ENCODE data around the gene DALRD3. TPM values are rescaled to one million over a fixed set of nuclear protein-coding genes. Genes with fewer than 3 reads are reported as not detected.

Gene DALRD3
- 20.4 to 26.4 TPM (median 22.4 TPM) in 5 replicates for total RNA-seq (2022; extraction: Qiagen RNA extraction; ENCODE audit: low read depth)

GRCh38 chr3:49017971-49018706, at the start of gene DALRD3:
DALRD3 (minus strand) TSS chr3:49018580; CDS start chr3:49018564, 16 bp downstream.

GRCh38 chr3:49028673-49029562, 10.5 kb upstream of the DALRD3 start, which contains the start of gene IMPDH2:
IMPDH2 (minus strand) TSS chr3:49029398; CDS start chr3:49029350, 48 bp downstream.

DNA sequence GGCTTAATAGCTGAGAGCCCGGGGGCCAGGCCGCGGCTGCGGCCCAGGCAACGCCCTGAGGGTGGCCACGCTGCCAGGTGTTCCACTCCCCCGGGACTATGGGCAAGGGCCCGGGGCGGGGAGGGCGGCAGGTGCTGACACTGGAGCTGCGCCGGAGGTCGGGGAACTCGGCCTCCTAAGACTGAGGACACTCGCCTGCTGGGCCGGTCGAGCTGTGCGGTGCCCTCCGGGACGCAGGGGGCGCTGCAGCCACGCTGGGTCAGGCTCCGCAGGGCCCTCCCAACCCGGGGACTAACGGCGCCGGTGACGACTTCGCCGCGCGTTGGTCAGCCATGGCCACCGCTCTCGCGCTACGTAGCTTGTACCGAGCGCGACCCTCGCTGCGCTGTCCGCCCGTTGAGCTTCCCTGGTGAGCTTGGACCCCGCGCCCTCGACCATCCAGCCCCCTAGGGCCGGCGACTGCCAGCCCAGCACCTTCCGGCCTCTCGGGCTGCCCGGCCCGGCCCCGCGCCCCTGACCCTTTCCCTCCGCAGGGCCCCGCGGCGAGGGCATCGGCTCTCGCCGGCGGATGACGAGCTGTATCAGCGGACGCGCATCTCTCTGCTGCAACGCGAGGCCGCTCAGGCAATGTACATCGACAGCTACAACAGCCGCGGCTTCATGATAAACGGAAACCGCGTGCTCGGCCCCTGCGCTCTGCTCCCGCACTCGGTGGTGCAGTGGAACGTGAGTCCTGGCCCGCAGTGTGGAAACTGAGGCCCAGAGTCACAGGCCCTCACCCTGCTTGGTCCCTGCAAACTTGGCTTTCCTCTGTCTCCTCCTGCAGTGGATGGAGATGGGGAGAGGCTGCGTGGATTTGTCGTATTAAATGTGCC, 3.7 kb upstream of the DALRD3 start, which contains the start of gene NDUFAF3:
Gene NDUFAF3, plus strand, starts transcription at position 309 of the 875 bp plus-strand sequence. Its CDS starts 24 bp downstream, at position 333.

DNA sequence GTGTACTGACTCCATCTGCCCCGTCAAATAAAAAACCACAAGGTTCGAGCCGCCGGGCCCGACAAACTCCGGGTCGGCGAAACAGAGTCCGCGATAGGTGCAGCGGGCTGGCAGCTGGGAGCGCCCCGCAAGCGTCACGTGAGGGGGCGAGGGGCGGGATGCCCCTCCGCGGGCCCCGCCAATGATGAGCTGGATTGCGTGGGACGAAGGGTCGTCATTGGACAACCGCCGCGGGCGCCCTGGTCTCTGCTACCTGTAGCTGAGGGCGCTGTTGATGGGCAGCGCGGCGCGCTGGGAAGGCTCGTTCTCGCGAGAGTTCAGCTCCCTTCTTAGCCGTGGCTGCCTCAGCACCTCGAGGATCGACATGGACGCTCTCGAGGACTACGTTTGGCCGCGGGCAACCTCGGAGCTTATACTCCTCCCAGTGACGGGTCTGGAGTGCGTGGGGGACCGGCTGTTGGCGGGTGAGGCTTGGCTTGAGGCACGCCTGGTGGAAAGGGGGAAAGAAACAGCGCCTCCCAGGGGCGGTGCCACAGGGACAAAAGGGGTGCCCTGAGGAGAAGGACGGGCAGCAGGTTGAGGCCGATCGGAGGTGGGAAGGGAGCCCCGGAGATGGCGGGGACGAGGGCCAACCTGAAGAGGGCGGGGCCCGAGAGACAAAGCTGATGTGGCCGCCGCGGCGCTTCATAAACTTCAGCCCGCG, 11.2 kb downstream of the DALRD3 start, which contains the start of gene WDR6:
Gene WDR6, plus strand, starts transcription at position 324 of the 703 bp plus-strand sequence. Its CDS starts 41 bp downstream, at position 365.

DNA sequence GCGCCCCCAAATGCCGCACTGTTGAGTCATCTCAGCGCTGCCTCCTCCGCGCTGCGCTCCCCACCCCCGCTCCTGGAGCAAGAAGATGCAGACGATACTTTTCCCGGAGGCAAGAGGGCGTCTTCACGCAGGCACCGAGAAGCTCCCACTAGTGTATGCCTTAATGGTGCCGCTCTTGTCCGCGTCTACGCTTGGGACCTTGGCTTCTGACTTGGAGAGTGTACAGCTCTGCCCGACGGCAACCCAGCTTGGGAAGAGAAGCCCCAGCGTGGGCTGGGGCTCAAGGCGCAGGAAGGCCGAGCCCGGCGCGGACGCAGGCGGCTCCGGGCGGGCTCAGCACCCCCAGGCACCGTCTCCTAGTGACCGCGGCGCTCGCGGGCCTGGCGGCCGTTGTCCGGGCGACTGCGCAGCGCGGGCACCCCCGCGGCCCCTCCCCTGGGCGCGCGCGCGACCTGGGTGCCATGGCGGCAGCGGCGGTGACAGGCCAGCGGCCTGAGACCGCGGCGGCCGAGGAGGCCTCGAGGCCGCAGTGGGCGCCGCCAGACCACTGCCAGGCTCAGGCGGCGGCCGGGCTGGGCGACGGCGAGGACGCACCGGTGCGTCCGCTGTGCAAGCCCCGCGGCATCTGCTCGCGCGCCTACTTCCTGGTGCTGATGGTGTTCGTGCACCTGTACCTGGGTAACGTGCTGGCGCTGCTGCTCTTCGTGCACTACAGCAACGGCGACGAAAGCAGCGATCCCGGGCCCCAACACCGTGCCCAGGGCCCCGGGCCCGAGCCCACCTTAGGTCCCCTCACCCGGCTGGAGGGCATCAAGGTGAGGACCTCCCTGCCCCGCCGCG, 28.4 kb downstream of the DALRD3 start, which contains the start of gene P4HTM:
Gene P4HTM, plus strand, starts transcription at position 446 of the 840 bp plus-strand sequence. Its CDS starts 16 bp downstream, at position 462.

Other genes with a start within 250 kb of the DALRD3 start
- 14.5 to 21.4 TPM (median 16.9 TPM) in 5 replicates for gene PRKAR2A, start 170.7 kb downstream of the DALRD3 start, total RNA-seq (2022; extraction: Qiagen RNA extraction; ENCODE audit: low read depth)
- gene SLC25A20, start 119.7 kb downstream of the DALRD3 start, total RNA-seq (2022; extraction: Qiagen RNA extraction; ENCODE audit: low read depth) = 9.6 to 11.3 TPM (median 10.8 TPM) in 5 replicates
- gene ARIH2, start 99.7 kb downstream of the DALRD3 start, total RNA-seq (2022; extraction: Qiagen RNA extraction; ENCODE audit: low read depth) = 51.7 to 59.8 TPM (median 57.3 TPM) in 5 replicates
- gene P4HTM, start 28.3 kb downstream of the DALRD3 start, total RNA-seq (2022; extraction: Qiagen RNA extraction; ENCODE audit: low read depth) = 14.5 to 18.1 TPM (median 16.6 TPM) in 5 replicates
- 61.1 to 69.8 TPM (median 66.9 TPM) in 5 replicates for gene WDR6, start 11.2 kb downstream of the DALRD3 start, total RNA-seq (2022; extraction: Qiagen RNA extraction; ENCODE audit: low read depth)
- 63.1 to 98.4 TPM (median 86.2 TPM) in 5 replicates for gene NDUFAF3, start 3.5 kb upstream of the DALRD3 start, total RNA-seq (2022; extraction: Qiagen RNA extraction; ENCODE audit: low read depth)
- 147 to 166 TPM (median 153 TPM) in 5 replicates for gene IMPDH2, start 10.8 kb upstream of the DALRD3 start, total RNA-seq (2022; extraction: Qiagen RNA extraction; ENCODE audit: low read depth)
- 32.8 to 39.1 TPM (median 38.5 TPM) in 5 replicates for gene QRICH1, start 75.5 kb upstream of the DALRD3 start, total RNA-seq (2022; extraction: Qiagen RNA extraction; ENCODE audit: low read depth)
- 129 to 152 TPM (median 140 TPM) in 5 replicates for gene QARS1, start 86.2 kb upstream of the DALRD3 start, total RNA-seq (2022; extraction: Qiagen RNA extraction; ENCODE audit: low read depth)
- 17.5 to 23.3 TPM (median 21.3 TPM) in 5 replicates for gene USP19, start 102.2 kb upstream of the DALRD3 start, total RNA-seq (2022; extraction: Qiagen RNA extraction; ENCODE audit: low read depth)
- gene LAMB2, start 114.5 kb upstream of the DALRD3 start, total RNA-seq (2022; extraction: Qiagen RNA extraction; ENCODE audit: low read depth) = 86.4 to 110 TPM (median 98.1 TPM) in 5 replicates
- gene CCDC71, start 147.8 kb upstream of the DALRD3 start, total RNA-seq (2022; extraction: Qiagen RNA extraction; ENCODE audit: low read depth) = 11.0 to 14.9 TPM (median 12.2 TPM) in 5 replicates
- 4.6 to 6.7 TPM (median 4.9 TPM) in 5 replicates for gene KLHDC8B, start 153.0 kb upstream of the DALRD3 start, total RNA-seq (2022; extraction: Qiagen RNA extraction; ENCODE audit: low read depth)

Measured in A549 treated with GW870086 at 1 μM for 4 hours (cell line).